GM23338 (cell line): ENCODE results near the gene NUCB2.

ENCODE experiments used
- CTCF ChIP-seq, 2 experiments: fragments of 200-600 bp in 1 of 2; sonication (generic) in 1 of 2; conservative IDR thresholded peaks; 2 replicates each; pipeline versions ENCODE4 v1.5.1 to v1.6.1; 2016 to 2017; ENCODE audit warnings: antibody characterized with exemption in 2 of 2, low read depth in 2 of 2, mild to moderate bottlenecking in 2 of 2, moderate library complexity in 1 of 2
- EZH2 ChIP-seq: fragments of 200-600 bp; sonication (generic); IDR thresholded peaks from one replicate; pipeline ENCODE4 v1.8.0; 2017; ENCODE audit warnings: antibody characterized with exemption, mild to moderate bottlenecking, low read depth; ENCODE audit not compliant: unreplicated experiment

- TF ChIP-seq EZH2 (no peak), CTCF (conservative IDR thresholded peaks at IDR 0.05; ENCODE audit: low read depth in 2 of 2) (no peak)
These were observed 93.2 kb downstream of the NUCB2 start for GRCh38 chr11:17369684-17370243.
